NCI-H1436 (cell line): ENCODE measurements around the gene ATOH1.

Experiments
- DNase-seq: peaks from one replicate; lab custom pipeline; 2025; lab: John Stamatoyannopoulos, UW

Gene ATOH1

DNA sequence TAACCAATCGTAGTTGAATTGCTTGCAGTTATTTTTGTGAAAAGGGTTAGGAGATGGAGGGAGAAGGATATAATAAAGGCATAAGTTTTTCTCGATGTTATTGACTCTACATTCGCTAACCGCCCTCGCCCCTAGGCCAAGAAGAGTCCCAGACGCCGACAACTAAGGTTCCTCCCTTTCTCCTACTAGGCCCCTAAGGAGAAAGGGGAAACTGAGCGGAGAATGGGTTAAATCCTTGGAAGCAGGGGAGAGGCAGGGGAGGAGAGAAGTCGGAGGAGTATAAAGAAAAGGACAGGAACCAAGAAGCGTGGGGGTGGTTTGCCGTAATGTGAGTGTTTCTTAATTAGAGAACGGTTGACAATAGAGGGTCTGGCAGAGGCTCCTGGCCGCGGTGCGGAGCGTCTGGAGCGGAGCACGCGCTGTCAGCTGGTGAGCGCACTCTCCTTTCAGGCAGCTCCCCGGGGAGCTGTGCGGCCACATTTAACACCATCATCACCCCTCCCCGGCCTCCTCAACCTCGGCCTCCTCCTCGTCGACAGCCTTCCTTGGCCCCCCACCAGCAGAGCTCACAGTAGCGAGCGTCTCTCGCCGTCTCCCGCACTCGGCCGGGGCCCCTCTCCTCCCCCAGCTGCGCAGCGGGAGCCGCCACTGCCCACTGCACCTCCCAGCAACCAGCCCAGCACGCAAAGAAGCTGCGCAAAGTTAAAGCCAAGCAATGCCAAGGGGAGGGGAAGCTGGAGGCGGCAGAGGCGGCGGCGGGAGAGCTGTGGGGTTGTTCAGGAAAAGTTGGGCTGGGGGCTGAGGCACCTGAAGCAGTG is 5.9 kb downstream of the ATOH1 start:
- no peak for DNase-seq

GRCh38 chr4:93835929-93836328 is 7.4 kb downstream of the ATOH1 start:
- DNase-seq, result no peak

GRCh38 chr4:93839704-93840103 is 11.2 kb downstream of the ATOH1 start:
- no peak for DNase-seq

DNA sequence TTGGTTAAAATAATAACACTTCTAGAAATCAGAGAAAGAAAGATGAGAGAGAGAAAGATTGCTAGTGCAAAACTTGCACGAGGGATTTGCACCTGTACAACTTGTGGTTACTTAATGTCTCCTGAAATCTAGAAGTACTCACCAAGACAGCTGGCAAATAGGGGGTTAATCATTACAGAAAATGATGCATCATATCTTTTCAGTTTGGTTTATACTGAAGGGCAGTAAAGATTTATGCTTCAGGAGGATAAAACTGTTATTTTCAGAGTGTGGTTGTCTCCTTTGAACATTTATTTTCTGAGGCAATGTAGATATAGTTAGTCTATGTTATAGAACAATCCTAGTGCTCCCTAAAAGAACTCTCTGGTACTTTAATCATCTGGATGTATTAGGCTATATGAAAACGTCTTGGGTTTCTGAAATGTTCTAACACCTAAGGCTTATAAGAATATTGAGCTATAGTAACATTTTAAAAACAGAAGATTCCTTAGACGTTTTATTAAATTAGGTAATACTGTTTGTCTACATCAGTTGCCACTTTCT is 13.3 kb downstream of the ATOH1 start:
- DNase-seq, result no peak

DNA sequence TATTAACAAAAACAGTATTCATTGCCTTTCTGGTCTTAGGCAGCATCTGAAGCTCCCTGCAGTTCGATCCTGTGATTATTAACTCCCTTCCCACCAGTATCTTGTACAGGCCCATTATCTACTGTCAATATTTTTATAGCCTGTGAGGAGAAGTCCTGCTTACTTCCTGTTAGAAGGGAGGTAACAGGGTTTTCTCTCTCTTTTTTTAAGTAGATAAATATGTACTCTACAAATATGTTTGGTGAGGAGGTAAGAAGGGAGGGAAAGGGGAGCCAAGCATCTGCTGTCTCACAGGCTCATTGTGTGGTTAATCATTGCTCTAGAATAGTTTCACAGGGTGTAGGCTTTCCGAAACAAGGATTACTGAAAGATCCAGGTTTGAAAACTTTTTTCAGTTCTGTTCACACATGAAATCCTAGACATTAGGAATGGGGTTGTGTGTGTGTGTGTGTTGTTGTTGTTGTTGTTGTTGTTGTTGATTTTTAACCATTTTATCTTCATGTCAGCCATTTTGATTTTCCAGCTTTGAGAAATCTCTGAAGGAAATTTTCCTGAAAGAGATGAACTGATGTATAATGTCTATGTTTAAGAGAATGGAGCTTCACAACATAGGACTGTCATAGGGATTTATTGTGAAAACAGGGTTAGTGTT is 14.2 kb downstream of the ATOH1 start:
- DNase-seq, result no peak

- no peak for DNase-seq
Measured at GRCh38 chr4:93843772-93844171, 15.2 kb downstream of the ATOH1 start.

DNA sequence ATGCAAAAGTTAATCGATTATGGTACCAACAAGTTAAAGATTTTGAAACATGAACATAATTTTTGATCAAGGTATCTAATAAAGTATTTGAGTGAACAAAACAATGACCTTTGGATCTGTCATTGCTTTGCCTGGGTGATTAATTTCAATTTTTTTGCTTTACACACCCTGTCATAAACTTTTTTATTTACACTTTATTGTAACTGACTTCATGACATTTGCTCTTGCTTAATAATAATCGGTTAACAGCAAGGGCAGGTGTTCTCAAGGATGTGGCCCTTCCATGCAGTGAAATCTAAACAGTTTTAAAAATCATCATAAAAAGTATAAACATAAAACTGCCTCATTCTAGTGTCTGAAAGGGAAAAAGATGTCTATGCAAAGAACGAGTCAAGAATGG is 24.1 kb downstream of the ATOH1 start:
- no peak for DNase-seq

GRCh38 chr4:93855926-93856325 is 27.4 kb downstream of the ATOH1 start:
- DNase-seq, result no peak

- DNase-seq, result no peak
Measured at GRCh38 chr4:93865650-93866049, 37.1 kb downstream of the ATOH1 start.

DNA sequence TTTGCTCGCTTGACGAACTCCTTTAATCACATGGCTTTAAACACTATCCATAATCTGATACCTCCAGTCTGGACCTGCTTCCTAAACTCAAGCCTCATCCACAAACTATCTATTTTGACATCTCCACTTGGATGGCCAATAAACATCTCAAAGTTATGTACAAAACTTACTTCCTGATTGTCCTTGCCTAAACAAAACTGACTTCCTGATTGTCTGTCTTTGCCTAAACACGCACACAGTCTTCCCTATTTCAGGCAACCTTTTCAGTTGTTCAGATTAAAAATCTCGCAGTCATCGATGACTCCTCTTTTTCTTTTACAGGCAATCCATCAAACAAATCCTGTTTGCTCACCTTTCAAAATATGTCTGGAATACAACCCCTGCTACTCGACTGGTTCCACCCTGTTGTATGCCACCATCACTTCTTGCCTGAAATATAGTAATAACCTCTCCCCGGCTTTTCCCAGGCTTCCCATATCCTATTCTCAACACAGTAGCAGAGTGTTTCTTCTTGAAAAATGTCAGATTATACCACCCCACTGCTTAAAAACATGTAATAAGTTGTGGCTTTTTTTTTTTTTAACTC is 39.0 kb downstream of the ATOH1 start:
- DNase-seq, result no peak

- DNase-seq, result no peak
Measured at GRCh38 chr4:93870876-93871458, 42.4 kb downstream of the ATOH1 start.

DNA sequence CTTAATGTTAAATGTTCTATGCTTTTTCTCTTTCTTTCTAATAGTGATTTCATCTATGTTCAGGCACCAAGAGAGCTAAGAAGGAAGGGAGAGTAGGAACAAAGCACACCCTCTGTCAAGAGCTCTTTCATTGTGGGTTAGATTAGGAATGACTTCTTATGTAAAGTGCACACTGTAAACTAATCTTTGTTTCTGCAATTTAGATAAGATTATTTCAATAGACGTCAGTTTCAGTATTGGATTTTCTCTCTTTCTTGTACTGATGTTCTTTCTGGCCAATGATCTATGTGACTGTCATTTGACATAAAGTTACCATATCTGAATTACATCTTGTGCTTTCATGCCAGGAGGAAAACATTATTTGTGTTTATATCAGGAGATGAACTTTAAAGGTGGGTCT is 48.2 kb downstream of the ATOH1 start:
- no peak for DNase-seq

DNA sequence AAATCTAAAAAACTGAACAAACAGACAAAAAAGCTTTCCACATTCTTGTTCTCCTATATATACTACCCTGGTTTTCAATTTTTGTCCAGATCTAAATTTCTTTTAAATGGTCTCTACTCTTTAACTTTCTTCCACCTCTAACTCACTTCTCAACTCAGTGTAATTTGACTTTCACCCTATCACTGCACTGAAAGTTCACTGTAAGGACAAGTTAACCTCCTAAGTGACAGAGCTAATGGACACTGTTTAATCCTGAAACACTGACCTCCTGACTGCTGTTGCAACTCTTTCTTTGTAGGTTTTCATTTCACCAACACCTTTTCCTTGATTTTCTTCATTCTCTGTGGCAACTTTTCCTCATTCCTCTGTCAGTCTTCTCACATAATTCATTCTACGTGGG is 50.0 kb downstream of the ATOH1 start:
- no peak for DNase-seq

GRCh38 chr4:93879919-93880318 is 51.4 kb downstream of the ATOH1 start:
- DNase-seq, result no peak
